Mesendoderm (in vitro differentiated cells): ENCODE results near the gene CDC37L1.
"Not testable (repeated sequence)": the region's sequence is repeated elsewhere in the genome, so short reads cannot be mapped to it uniquely, and the experiment has no call there.

Experiments used
- DNase-seq: peaks from one replicate; pipeline ENCODE4 v3.0.0; 2013
- H2AK5ac ChIP-seq: 2 replicates; pipeline ENCODE4 v1.6.1; 2013; ENCODE audit warnings: low read length, inconsistent platforms
- H2BK120ac ChIP-seq: 2 replicates; pipeline ENCODE4 v1.6.1; 2013; ENCODE audit warnings: low read depth, mild to moderate bottlenecking, low read length, moderate library complexity, mixed read lengths
- H2BK15ac ChIP-seq: replicated peaks from 2 replicates; pipeline ENCODE4 v1.6.1; 2013; ENCODE audit warnings: low read depth, mild to moderate bottlenecking, moderate library complexity
- H2BK5ac ChIP-seq: 2 replicates; pipeline ENCODE4 v1.6.1; 2013; ENCODE audit warnings: low read length, inconsistent platforms
- H3K18ac ChIP-seq: 2 replicates; pipeline ENCODE4 v1.6.1; 2013; ENCODE audit warnings: mild to moderate bottlenecking, low read length, mixed read lengths
- H3K23ac ChIP-seq: one replicate; pipeline ENCODE4 v1.6.1; 2013; ENCODE audit warnings: low read length
- H3K27ac ChIP-seq: 2 replicates; pipeline ENCODE4 v1.5.1; 2013; ENCODE audit warnings: low read depth, mild to moderate bottlenecking, inconsistent platforms, low read length, moderate library complexity
- H3K27me3 ChIP-seq: 2 replicates; pipeline ENCODE4 v1.6.1; 2013; ENCODE audit warnings: low read length, control low read depth, mild to moderate bottlenecking, inconsistent platforms; ENCODE audit not compliant: insufficient read depth, poor library complexity
- H3K36me3 ChIP-seq: 2 replicates; pipeline ENCODE4 v1.6.1; 2013; ENCODE audit warnings: low read length, inconsistent platforms; ENCODE audit not compliant: control insufficient read depth, insufficient read depth
- H3K4ac ChIP-seq: one replicate; pipeline ENCODE4 v1.6.1; 2013; ENCODE audit warnings: low read depth, mild to moderate bottlenecking, low read length, moderate library complexity
- H3K4me1 ChIP-seq: 2 replicates; pipeline ENCODE4 v1.6.1; 2013; ENCODE audit warnings: low read depth, low read length, inconsistent platforms; ENCODE audit not compliant: control insufficient read depth
- H3K4me2 ChIP-seq: 2 replicates; pipeline ENCODE4 v1.6.1; 2013; ENCODE audit warnings: low read length
- H3K4me3 ChIP-seq: 2 replicates; pipeline ENCODE4 v1.5.1; 2013; ENCODE audit warnings: mild to moderate bottlenecking, low read length
- H3K56ac ChIP-seq: one replicate; pipeline ENCODE4 v1.6.1; 2013; ENCODE audit warnings: low read length
- H3K79me1 ChIP-seq: 2 replicates; pipeline ENCODE4 v1.6.1; 2013; ENCODE audit warnings: low read length, inconsistent platforms
- H3K79me2 ChIP-seq: 2 replicates; pipeline ENCODE4 v1.6.1; 2013; ENCODE audit warnings: mild to moderate bottlenecking, low read length; ENCODE audit not compliant: control insufficient read depth, insufficient read depth
- H3K9ac ChIP-seq: 2 replicates; pipeline ENCODE4 v1.6.1; 2013; ENCODE audit warnings: low read length, inconsistent platforms
- H4K5ac ChIP-seq: one replicate; pipeline ENCODE4 v1.6.1; 2013; ENCODE audit warnings: low read length
- H4K8ac ChIP-seq: one replicate; pipeline ENCODE4 v1.6.1; 2013; ENCODE audit warnings: low read depth, mild to moderate bottlenecking, control low read depth, low read length, moderate library complexity
- WGBS: extraction: QIAGEN DNeasy Blood & Tissue Kit; methylation state at CpG from one replicate; pipeline ENCODE4 v1.1.7; 2013; ENCODE audit warnings: low lambda C conversion rate, missing lambda C conversion rate; ENCODE audit not compliant: insufficient coverage; ENCODE audit errors: extremely low coverage; 5-methylcytosine and 5-hydroxymethylcytosine counted together

Gene CDC37L1

GRCh38 chr9:4642351-4642750, 37.0 kb upstream of the CDC37L1 start:
- Histone ChIP-seq H3K4me3 (no peak overlapping the region), H3K56ac (no peak overlapping the region), H2BK120ac (no peak overlapping the region), H2BK15ac (no peak overlapping the region), H3K4me1 (no peaks in the 10 kb centered on the region), H2BK5ac (no peak overlapping the region), H4K5ac (no peak overlapping the region), H3K4ac (no peak overlapping the region), H3K27me3 (no peaks in the 10 kb centered on the region), H3K9ac (no peak overlapping the region), H4K8ac (no peak overlapping the region), H3K4me2 (no peak overlapping the region), H3K79me1 (no peaks in the 10 kb centered on the region), H3K79me2 (no peaks in the 10 kb centered on the region), H3K18ac (no peak overlapping the region), H3K36me3 (no peaks in the 10 kb centered on the region), H2AK5ac (no peak overlapping the region), H3K27ac (no peak overlapping the region), H3K23ac (no peak overlapping the region)
- no CpG with 5 or more reads among the region's 2 CpGs for WGBS
- DNase-seq = no peak

- Histone ChIP-seq H2AK5ac (no peak overlapping the region), H3K4ac (no peak overlapping the region), H2BK120ac (no peak overlapping the region), H2BK5ac (no peak overlapping the region), H4K8ac (no peak overlapping the region), H3K23ac (no peak overlapping the region), H3K36me3 (no peaks in the 10 kb centered on the region), H3K9ac (no peak overlapping the region), H3K18ac (no peak overlapping the region), H3K79me1 (no peaks in the 10 kb centered on the region), H3K4me2 (no peak overlapping the region), H3K4me3 (no peak overlapping the region), H3K4me1 (no peaks in the 10 kb centered on the region), H3K27ac (no peak overlapping the region), H4K5ac (no peak overlapping the region), H2BK15ac (no peak overlapping the region), H3K56ac (no peak overlapping the region), H3K79me2 (no peaks in the 10 kb centered on the region), H3K27me3 (no peaks in the 10 kb centered on the region)
- WGBS = no CpG with 5 or more reads among the region's 9 CpGs
- DNase-seq = no peak
Observed at GRCh38 chr9:4654084-4654483, 25.3 kb upstream of the CDC37L1 start.

- no CpG with 5 or more reads among the region's 10 CpGs for WGBS
Observed at GRCh38 chr9:4654538-4654937, 24.8 kb upstream of the CDC37L1 start.

GRCh38 chr9:4656196-4656595, 23.2 kb upstream of the CDC37L1 start:
- H3K4me3 ChIP-seq, DNase-seq, H3K36me3 ChIP-seq, H4K5ac ChIP-seq, H3K27ac ChIP-seq, H3K4me2 ChIP-seq, H3K4me1 ChIP-seq, H3K79me1 ChIP-seq, H2AK5ac ChIP-seq, H4K8ac ChIP-seq, H2BK120ac ChIP-seq, H3K18ac ChIP-seq, H3K27me3 ChIP-seq, H3K4ac ChIP-seq, H3K9ac ChIP-seq, H2BK15ac ChIP-seq, H2BK5ac ChIP-seq, H3K56ac ChIP-seq, H3K79me2 ChIP-seq, H3K23ac ChIP-seq: not testable (repeated sequence)
- WGBS = no CpG with 5 or more reads among the region's 3 CpGs

More at GRCh38 chr9:4654538-4654937, 24.8 kb upstream of the CDC37L1 start:
- Histone ChIP-seq H3K4me1 (no peaks in the 10 kb centered on the region), H3K4me3 (no peak overlapping the region), H3K79me1 (no peaks in the 10 kb centered on the region), H2BK120ac (no peak overlapping the region), H4K5ac (no peak overlapping the region), H3K9ac (no peak overlapping the region), H2AK5ac (no peak overlapping the region), H3K4me2 (no peak overlapping the region), H3K18ac (no peak overlapping the region), H3K79me2 (no peaks in the 10 kb centered on the region), H3K56ac (no peak overlapping the region), H3K4ac (no peak overlapping the region), H3K36me3 (no peaks in the 10 kb centered on the region), H3K23ac (no peak overlapping the region), H3K27me3 (no peaks in the 10 kb centered on the region), H2BK15ac (no peak overlapping the region), H2BK5ac (no peak overlapping the region), H4K8ac (no peak overlapping the region), H3K27ac (no peak overlapping the region)
- DNase-seq = no peak

- no CpG with 5 or more reads among the region's 3 CpGs for WGBS
Observed at GRCh38 chr9:4656621-4657020, 22.7 kb upstream of the CDC37L1 start.

GRCh38 chr9:4657426-4658159, 21.8 kb upstream of the CDC37L1 start:
- no peaks in the 10 kb centered on the region for H3K36me3 ChIP-seq
- H2BK5ac ChIP-seq = no peak overlapping the region
- H3K18ac ChIP-seq = no peak overlapping the region
- no peak overlapping the region for H2AK5ac ChIP-seq
- no peaks in the 10 kb centered on the region for H3K79me1 ChIP-seq
- no peak for DNase-seq
- no peak overlapping the region for H2BK120ac ChIP-seq
- no peak overlapping the region for H3K9ac ChIP-seq
- no peak overlapping the region for H4K8ac ChIP-seq
- H3K23ac ChIP-seq = no peak overlapping the region
- no peak overlapping the region for H3K4me2 ChIP-seq
- peak overlapping the region; percentile 8 for H3K56ac ChIP-seq
- H3K27me3 ChIP-seq = no peaks in the 10 kb centered on the region
- H3K4me3 ChIP-seq = no peak overlapping the region
- no peak overlapping the region for H4K5ac ChIP-seq
- H3K79me2 ChIP-seq = no peaks in the 10 kb centered on the region
- no peaks in the 10 kb centered on the region for H3K4me1 ChIP-seq
- no peak overlapping the region for H2BK15ac ChIP-seq
- WGBS = no CpG with 5 or more reads among the region's 4 CpGs
- no peak overlapping the region for H3K4ac ChIP-seq
- H3K27ac ChIP-seq = no peak overlapping the region

More at GRCh38 chr9:4656621-4657020, 22.7 kb upstream of the CDC37L1 start:
- no peak overlapping the region for H3K4me3 ChIP-seq
- no peak overlapping the region for H2BK120ac ChIP-seq
- no peak overlapping the region for H2BK5ac ChIP-seq
- no peak overlapping the region for H4K5ac ChIP-seq
- H3K18ac ChIP-seq = no peak overlapping the region
- no peak overlapping the region for H3K27ac ChIP-seq
- no peaks in the 10 kb centered on the region for H3K36me3 ChIP-seq
- no peak overlapping the region for H3K23ac ChIP-seq
- H2AK5ac ChIP-seq = no peak overlapping the region
- no peak overlapping the region for H2BK15ac ChIP-seq
- H3K56ac ChIP-seq = no peak overlapping the region
- H3K4me2 ChIP-seq = no peak overlapping the region
- H3K79me1 ChIP-seq = no peaks in the 10 kb centered on the region
- no peaks in the 10 kb centered on the region for H3K27me3 ChIP-seq
- DNase-seq = no peak
- H3K79me2 ChIP-seq = no peaks in the 10 kb centered on the region
- H3K9ac ChIP-seq = no peak overlapping the region
- H3K4me1 ChIP-seq = no peaks in the 10 kb centered on the region
- no peak overlapping the region for H4K8ac ChIP-seq
- no peak overlapping the region for H3K4ac ChIP-seq
